Measurements from ENCODE around the gene ARGLU1. TPM values are rescaled to one million over a fixed set of nuclear protein-coding genes. Genes with fewer than 3 reads are reported as not detected.

Gene ARGLU1
- total RNA-seq, 1 donor = 127 TPM

DNA sequence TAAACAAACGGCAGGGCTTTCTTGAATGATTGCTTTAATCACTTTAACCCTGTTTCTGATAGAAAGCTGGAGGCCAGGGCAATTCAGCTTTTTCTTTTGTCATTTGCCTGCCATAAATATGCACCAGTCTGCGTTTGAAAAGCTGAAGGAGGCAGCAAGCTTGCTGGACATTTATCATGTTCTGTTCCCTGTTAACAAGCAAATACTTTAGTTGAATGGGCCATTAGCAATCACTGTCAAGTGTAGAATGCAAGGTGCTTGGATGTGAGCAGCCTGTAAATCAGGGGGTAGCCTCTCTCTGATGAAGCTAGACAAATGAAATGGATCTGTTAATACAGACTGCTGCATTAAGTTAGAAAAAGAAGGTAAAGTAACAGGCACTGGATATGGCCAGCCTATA, 40.1 kb downstream of the ARGLU1 start:
- Histone ChIP-seq H3K4me1 (ENCODE audit: insufficient read depth, low read length) (peaks cover 5% of the 10 kb centered on the region), H3K27me3 (ENCODE audit: insufficient read depth, low read length) (peaks cover 47% of the 10 kb centered on the region), H3K9me3 (ENCODE audit: low read depth, low read length) (no peaks in the 10 kb centered on the region), H3K4me3 (ENCODE audit: low read length) (no peak overlapping the region)

DNA sequence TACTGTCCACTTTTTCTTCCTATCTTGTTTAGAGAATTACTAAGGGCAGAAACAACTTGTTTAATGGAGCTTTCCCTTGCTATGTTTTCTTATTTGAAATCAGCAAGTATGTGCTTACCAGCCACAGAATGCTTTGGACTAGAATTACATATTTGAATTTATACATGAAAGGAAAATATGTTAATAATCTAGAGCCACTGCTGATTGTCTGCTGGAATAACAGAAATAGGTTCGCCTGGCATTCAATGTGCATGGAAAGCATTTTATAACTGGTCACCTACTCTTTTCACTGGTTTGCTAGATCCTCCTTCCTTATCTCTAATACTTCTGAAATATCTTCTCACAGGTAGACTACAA, 40.5 kb downstream of the ARGLU1 start:
- Histone ChIP-seq H3K9me3 (ENCODE audit: low read depth, low read length) (no peaks in the 10 kb centered on the region), H3K4me1 (ENCODE audit: insufficient read depth, low read length) (peaks cover under 1% of the 10 kb centered on the region), H3K27me3 (ENCODE audit: insufficient read depth, low read length) (peaks cover 43% of the 10 kb centered on the region), H3K4me3 (ENCODE audit: low read length) (no peak overlapping the region)

DNA sequence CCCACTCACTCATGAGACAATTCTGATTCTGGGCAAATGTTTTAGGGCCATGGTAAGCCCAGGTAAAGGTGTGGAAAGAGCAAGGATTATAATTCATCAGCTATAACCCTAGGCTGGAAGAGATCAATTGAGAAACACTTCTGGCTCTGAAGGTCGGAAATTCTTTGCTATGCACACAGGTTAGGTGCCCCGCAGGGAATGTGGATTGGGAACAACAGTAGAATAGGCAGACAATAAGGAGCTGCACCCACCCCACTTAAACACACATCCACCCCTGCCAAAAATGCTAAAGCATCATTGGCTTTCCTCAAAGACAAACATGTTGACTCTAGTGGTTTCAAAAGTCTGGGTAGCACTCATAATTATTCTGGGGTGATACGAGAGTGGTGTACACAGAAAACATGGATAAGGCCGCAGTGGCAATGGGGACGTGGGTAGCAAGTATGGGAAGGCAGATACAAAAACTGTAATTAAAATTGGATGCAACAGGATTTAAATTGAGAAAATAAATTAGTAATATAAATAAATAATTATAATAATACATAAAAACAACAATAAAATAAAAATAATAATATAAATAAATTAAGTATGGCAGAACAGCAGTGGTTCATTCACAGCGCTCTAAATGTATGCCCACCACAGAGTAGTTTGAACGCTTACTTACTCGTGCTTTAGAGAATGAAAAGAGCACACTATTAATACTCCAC, 41.0 kb downstream of the ARGLU1 start:
- Histone ChIP-seq H3K9me3 (ENCODE audit: low read depth, low read length) (no peaks in the 10 kb centered on the region), H3K4me3 (ENCODE audit: low read length) (no peak overlapping the region), H3K27me3 (ENCODE audit: insufficient read depth, low read length) (peaks cover 38% of the 10 kb centered on the region), H3K4me1 (ENCODE audit: insufficient read depth, low read length) (no peaks in the 10 kb centered on the region)

DNA sequence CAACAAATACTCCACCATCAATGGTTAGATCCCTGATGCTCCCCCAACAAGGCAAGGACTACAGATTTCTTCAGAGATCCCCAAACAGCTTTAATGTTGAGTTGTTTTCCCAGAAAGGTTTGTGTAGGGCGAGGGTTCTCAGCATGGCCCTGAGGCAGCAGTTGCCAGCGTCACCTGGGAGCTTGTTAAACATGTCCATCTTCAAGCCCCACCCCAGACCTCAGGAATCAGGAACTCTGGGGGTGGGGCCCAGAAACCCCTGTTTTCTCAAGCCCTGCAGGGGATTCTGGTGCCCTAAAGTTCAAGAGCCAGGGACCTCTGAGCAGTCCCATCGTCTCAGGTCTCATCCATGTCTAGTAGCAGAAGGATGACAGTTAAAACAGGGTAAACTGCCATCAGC, 42.1 kb downstream of the ARGLU1 start:
- H3K4me3 ChIP-seq (ENCODE audit: low read length) = no peak overlapping the region
- H3K27me3 ChIP-seq (ENCODE audit: insufficient read depth, low read length) = peaks cover 27% of the 10 kb centered on the region
- H3K9me3 ChIP-seq (ENCODE audit: low read depth, low read length) = no peaks in the 10 kb centered on the region
- H3K4me1 ChIP-seq (ENCODE audit: insufficient read depth, low read length) = no peaks in the 10 kb centered on the region

DNA sequence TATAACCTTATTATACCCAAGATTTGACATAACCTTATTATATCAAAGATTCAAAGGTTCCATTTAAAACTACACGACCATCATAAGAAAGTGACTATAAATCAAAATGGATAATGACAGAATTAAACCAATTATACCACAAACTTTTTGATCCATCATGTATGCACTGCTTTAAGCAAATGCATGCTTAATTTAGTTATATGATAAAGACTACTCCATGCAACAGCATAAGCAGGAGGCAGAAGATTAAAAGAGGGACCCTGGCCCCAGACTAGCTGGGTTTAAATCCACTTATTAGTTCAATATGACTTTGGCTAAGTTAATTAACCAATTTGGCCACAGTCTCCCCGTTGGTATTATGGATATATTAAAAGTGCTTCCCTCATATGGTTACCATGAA, 43.8 kb downstream of the ARGLU1 start:
- Histone ChIP-seq H3K4me3 (ENCODE audit: low read length) (no peak overlapping the region), H3K27me3 (ENCODE audit: insufficient read depth, low read length) (peaks cover 13% of the 10 kb centered on the region), H3K4me1 (ENCODE audit: insufficient read depth, low read length) (no peaks in the 10 kb centered on the region), H3K9me3 (ENCODE audit: low read depth, low read length) (no peaks in the 10 kb centered on the region)

DNA sequence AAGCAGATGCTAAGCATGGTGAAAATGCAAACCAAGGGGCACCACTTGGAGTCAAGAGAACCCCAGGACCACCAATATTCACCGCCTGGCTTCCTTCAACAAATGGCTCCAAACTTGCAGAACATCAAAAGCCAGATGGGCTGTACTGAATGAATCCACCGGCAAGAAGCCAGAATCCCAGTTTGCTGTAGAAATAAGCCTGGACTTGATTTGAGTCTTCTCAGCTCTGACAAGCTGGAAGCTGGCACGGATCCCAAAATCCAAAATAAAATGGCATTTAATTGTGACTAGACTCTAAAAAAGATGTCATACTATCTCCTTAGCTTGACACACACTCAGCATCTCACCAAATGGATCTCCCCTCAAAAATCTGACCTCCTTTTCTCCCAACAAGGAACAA, 44.4 kb downstream of the ARGLU1 start:
- no peaks in the 10 kb centered on the region for H3K9me3 ChIP-seq (ENCODE audit: low read depth, low read length)
- peaks cover 13% of the 10 kb centered on the region for H3K27me3 ChIP-seq (ENCODE audit: insufficient read depth, low read length)
- H3K4me1 ChIP-seq (ENCODE audit: insufficient read depth, low read length) = no peaks in the 10 kb centered on the region
- H3K4me3 ChIP-seq (ENCODE audit: low read length) = no peak overlapping the region

DNA sequence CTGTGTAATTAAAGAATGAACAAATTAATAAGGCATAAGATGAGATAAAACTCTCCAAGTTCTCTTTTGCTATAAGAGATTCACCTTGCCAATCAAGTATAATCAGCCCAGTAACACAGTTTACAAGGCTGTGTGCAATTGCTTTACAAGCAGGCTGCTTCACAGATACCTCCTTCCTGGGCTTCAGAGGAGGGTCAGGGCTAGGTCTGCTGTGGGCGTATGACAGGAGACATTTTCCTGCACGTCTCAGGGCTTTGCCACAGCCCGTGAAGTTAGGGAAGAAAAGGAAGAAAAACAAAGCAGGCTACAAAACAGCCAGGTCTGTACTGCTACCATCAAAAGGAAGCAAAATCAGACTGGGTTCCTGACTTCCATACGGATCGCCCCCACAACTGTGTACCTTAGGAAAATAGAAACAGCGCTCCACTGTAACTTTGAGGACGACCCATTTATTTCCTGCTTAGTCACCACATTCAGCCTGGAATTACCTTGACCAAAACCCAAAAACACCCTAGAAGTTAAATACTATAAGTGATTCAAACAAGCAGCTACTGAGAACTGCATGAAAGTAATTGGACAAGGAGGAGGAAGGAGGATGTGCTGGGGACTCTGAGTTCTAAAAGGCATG, 44.9 kb downstream of the ARGLU1 start:
- H3K27me3 ChIP-seq (ENCODE audit: insufficient read depth, low read length) = peaks cover 13% of the 10 kb centered on the region
- H3K4me3 ChIP-seq (ENCODE audit: low read length) = no peak overlapping the region
- H3K4me1 ChIP-seq (ENCODE audit: insufficient read depth, low read length) = no peaks in the 10 kb centered on the region
- no peaks in the 10 kb centered on the region for H3K9me3 ChIP-seq (ENCODE audit: low read depth, low read length)

DNA sequence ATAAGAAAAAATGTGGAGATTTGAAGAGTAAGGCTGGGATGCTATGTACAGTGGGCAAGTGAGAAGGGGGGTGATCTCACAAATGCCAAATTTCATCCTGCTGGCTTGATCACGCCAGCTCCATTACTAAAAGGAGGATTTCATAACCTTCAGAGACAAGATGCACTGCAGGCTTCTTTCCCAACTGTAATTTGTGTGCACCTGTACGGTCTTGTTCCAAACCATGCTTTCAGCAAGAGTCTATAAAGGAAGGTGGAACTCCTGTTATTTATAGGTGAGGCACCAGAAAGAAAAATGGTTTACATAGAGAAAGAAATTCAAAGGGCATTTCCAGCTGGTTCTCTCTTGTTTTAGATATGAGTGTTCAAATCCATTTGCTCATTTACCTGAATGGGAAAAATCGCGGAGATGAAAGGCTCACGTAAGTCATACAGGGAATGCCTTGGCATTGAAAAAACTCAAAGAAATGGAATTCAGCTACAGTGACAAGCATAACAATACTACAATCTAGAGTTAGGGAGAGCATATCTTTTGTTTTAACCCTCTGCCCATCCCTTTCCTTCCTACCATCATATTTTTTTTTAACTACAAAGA, 45.7 kb downstream of the ARGLU1 start:
- no peaks in the 10 kb centered on the region for H3K9me3 ChIP-seq (ENCODE audit: low read depth, low read length)
- H3K4me1 ChIP-seq (ENCODE audit: insufficient read depth, low read length) = no peaks in the 10 kb centered on the region
- H3K4me3 ChIP-seq (ENCODE audit: low read length) = no peak overlapping the region
- peaks cover 13% of the 10 kb centered on the region for H3K27me3 ChIP-seq (ENCODE audit: insufficient read depth, low read length)

DNA sequence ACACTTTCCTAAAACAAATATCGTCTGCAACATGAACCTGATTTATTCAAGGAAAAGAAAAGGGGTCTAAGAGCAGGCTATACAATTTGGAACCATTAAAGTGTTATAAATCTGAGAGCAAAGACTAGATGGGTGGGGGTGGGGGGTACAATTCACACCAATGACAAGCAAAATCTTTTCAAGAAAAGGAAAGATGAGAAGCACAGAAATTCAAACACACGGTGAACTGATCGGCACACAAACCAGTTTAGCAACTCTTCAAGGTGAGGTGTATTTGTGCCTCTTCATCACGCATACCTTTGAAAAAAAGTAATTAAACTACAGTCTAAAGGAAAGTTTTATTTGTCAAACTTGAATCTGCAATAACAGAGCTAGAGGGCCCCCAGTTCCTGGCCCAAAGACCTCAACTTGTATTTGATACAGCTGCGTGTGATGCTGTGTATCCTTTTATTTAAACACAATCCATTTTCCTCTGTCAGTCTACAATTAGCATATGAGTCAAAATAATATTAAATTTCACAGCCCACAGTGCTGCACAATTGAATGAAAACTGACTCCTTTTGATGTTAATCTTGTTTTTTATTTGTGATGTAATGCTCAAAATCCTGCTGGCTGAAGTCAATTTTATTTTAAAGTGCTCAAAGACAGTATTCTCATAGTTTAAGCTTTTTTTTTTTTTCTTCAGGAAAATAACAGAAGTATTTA, 46.7 kb downstream of the ARGLU1 start:
- H3K9me3 ChIP-seq (ENCODE audit: low read depth, low read length) = no peaks in the 10 kb centered on the region
- no peaks in the 10 kb centered on the region for H3K4me1 ChIP-seq (ENCODE audit: insufficient read depth, low read length)
- H3K27me3 ChIP-seq (ENCODE audit: insufficient read depth, low read length) = peaks cover 10% of the 10 kb centered on the region
- H3K4me3 ChIP-seq (ENCODE audit: low read length) = no peak overlapping the region

DNA sequence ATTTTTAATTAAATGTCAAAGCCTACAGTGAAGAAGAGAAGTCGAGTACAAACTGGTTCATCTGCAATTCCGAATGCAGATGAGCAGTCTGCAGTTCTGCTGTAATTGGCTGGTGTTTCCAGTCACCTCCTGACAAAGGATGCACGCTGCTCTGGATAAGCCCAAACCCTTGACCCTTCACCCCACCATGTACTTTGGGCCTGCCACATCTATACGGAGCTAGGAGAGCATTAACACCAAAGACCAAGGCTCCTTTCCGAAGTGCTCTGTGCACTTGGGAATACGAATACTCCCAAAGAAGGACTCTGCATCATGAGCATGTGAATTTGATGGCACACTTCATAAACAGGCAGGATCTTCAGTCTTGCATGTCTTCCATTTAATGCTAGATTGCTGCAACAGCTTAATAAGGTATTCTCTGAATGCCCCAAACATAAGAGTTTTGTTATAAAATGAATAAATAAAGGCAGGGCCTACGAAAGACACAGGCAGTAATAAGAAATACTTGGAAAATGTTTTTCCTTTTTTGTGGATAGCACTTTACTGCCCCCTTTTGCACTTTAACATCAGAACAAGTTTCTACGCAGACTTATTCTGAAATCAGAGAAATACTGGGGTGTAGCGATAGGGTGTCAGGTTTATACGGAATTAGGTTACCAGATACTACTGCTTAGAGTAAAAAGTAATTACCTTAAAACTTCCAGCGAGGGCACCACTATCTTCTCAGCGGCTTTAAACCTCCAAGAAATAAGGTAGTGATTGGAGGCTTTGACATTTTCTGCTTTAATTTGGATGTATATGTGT, 47.5 kb downstream of the ARGLU1 start:
- Histone ChIP-seq H3K4me3 (ENCODE audit: low read length) (no peak overlapping the region), H3K9me3 (ENCODE audit: low read depth, low read length) (no peaks in the 10 kb centered on the region), H3K27me3 (ENCODE audit: insufficient read depth, low read length) (peaks cover 10% of the 10 kb centered on the region), H3K4me1 (ENCODE audit: insufficient read depth, low read length) (no peaks in the 10 kb centered on the region)

DNA sequence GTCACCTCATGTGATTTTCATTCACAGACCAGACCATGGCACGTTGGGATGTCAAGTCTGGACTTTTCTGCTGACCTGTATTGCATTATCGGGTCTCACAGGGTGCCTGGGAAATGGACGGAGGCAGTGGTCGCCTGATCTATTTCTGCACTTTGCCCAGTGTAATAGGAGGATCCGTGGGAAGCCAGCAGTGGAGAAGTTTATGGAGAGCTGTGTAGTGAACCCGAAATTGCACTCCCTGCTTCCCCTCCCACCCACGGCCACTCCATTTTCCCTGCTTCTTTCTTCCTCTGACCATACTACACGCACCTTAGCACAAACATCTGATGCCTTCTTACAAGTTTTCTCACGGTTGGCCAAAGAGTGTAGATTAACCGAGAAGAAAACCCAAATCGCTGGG, 49.4 kb downstream of the ARGLU1 start:
- peaks cover 6% of the 10 kb centered on the region for H3K27me3 ChIP-seq (ENCODE audit: insufficient read depth, low read length)
- H3K4me3 ChIP-seq (ENCODE audit: low read length) = no peak overlapping the region
- H3K9me3 ChIP-seq (ENCODE audit: low read depth, low read length) = no peaks in the 10 kb centered on the region
- H3K4me1 ChIP-seq (ENCODE audit: insufficient read depth, low read length) = no peaks in the 10 kb centered on the region

DNA sequence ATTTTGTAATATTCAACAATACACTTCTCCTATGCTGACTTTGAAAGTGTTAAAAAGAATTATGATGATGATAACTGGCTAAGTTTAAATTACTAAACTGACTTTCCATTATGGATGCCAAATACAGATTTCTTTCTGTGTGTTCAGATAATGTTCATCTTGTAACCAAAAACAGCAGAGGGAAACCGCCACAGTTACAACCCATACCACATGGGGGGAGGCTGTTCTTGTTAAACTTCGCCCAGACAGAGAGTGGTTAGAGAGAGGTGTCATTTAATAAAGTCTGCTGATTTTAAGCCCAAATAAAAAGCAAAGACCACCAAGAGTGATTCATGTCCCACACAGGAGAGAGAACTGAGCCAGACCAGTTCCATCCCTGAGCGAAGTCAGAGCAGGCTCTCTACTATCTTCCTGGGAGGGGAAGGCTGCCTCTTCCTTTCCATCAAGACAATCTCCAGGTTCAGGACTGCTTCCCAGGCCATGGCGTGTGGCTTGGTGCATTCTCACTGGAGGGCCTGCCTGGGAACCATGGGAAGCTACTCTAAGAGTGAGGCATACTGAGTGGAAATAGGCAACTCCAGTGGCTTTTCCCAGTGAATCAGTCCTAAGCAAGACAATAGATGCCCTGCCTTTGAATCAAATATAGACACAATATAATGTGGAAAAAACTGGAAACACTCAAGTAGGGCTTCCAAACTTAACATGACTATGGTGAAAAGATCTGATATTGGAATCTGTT, 50.7 kb downstream of the ARGLU1 start:
- no peak overlapping the region for H3K4me3 ChIP-seq (ENCODE audit: low read length)
- peaks cover 3% of the 10 kb centered on the region for H3K27me3 ChIP-seq (ENCODE audit: insufficient read depth, low read length)
- H3K4me1 ChIP-seq (ENCODE audit: insufficient read depth, low read length) = no peaks in the 10 kb centered on the region
- H3K9me3 ChIP-seq (ENCODE audit: low read depth, low read length) = no peaks in the 10 kb centered on the region

DNA sequence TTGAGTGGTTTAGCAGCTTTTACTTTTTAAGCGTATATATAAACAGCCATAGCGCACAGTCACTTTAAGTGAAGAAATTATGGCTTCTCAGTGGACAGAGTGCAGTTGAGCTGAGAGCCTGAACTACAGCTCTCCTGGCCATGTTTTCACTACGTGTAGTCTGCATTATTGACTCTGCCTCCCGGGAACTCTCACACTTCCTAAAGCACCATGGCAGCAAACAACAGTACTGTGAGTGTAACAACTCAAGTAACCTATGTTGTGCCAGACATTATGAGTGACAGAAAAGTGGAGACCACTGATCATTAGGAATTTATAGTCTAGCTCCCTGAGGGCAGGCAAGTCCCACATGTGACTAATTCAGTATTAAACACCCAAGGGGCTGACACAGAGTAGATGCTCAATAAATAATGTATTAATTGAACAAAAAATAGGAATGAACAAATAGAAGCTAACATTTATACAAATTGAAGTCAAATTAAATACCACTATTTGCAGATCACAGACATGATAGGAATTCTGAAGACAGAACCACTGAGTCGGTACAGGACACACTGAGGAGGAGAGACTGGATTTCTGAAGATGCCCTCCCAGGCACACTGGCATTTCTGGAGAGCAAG, 52.2 kb downstream of the ARGLU1 start:
- Histone ChIP-seq H3K4me1 (ENCODE audit: insufficient read depth, low read length) (no peaks in the 10 kb centered on the region), H3K27me3 (ENCODE audit: insufficient read depth, low read length) (peaks cover 3% of the 10 kb centered on the region), H3K4me3 (ENCODE audit: low read length) (no peak overlapping the region), H3K9me3 (ENCODE audit: low read depth, low read length) (no peaks in the 10 kb centered on the region)

All from mononuclear cell (primary cell).